ENCODE measurements around the gene ZBTB18.

ZBTB18 gene

GRCh38 chr1:244052016-244052727, 1.1 kb downstream of the ZBTB18 start:
- Histone ChIP-seq H3K36me3 (ENCODE audit: control insufficient read depth, insufficient read depth, low read length) (peaks cover 14% of the 10 kb centered on the region), H3K27me3 (ENCODE audit: control insufficient read depth, insufficient read depth, low read length) (peaks cover 11% of the 10 kb centered on the region; the same call in 1 of the 2 replicates), H3K9me3 (ENCODE audit: control insufficient read depth, insufficient read depth, low read depth, low read length) (no peaks in the 10 kb centered on the region), H3K9ac (ENCODE audit: low read length) (no peak overlapping the region), H3K4me1 (ENCODE audit: control insufficient read depth, insufficient read depth, low read length) (peaks cover 31% of the 10 kb centered on the region), H3K4me3 (ENCODE audit: low read depth, low read length) (0 out of 2 replicates have a peak overlapping the region, but pooled peaks have one; percentile 27), H3K27ac (ENCODE audit: low read depth, low read length) (no peak overlapping the region)

- H3K27ac ChIP-seq (ENCODE audit: low read depth, low read length): no peak overlapping the region
- peaks cover 31% of the 10 kb centered on the region for H3K4me1 ChIP-seq (ENCODE audit: control insufficient read depth, insufficient read depth, low read length)
- no peak overlapping the region for H3K4me3 ChIP-seq (ENCODE audit: low read depth, low read length)
- H3K27me3 ChIP-seq (ENCODE audit: control insufficient read depth, insufficient read depth, low read length): peaks cover 10% of the 10 kb centered on the region; the same call in 1 of the 2 replicates
- H3K36me3 ChIP-seq (ENCODE audit: control insufficient read depth, insufficient read depth, low read length): peaks cover 14% of the 10 kb centered on the region
- H3K9ac ChIP-seq (ENCODE audit: low read length): no peak overlapping the region
- H3K9me3 ChIP-seq (ENCODE audit: control insufficient read depth, insufficient read depth, low read depth, low read length): no peaks in the 10 kb centered on the region
Observed at GRCh38 chr1:244052728-244053312, 1.7 kb downstream of the ZBTB18 start.

GRCh38 chr1:244053831-244054230, 2.7 kb downstream of the ZBTB18 start:
- Histone ChIP-seq H3K9ac (ENCODE audit: low read length) (no peak overlapping the region), H3K27ac (ENCODE audit: low read depth, low read length) (no peak overlapping the region), H3K9me3 (ENCODE audit: control insufficient read depth, insufficient read depth, low read depth, low read length) (no peaks in the 10 kb centered on the region), H3K4me3 (ENCODE audit: low read depth, low read length) (no peak overlapping the region), H3K36me3 (ENCODE audit: control insufficient read depth, insufficient read depth, low read length) (peaks cover 14% of the 10 kb centered on the region), H3K27me3 (ENCODE audit: control insufficient read depth, insufficient read depth, low read length) (peaks cover 10% of the 10 kb centered on the region; the same call in 1 of the 2 replicates), H3K4me1 (ENCODE audit: control insufficient read depth, insufficient read depth, low read length) (peaks cover 31% of the 10 kb centered on the region)

GRCh38 chr1:244054247-244054923, 3.3 kb downstream of the ZBTB18 start:
- Histone ChIP-seq H3K9ac (ENCODE audit: low read length) (no peak overlapping the region), H3K27ac (ENCODE audit: low read depth, low read length) (no peak overlapping the region), H3K9me3 (ENCODE audit: control insufficient read depth, insufficient read depth, low read depth, low read length) (no peaks in the 10 kb centered on the region), H3K36me3 (ENCODE audit: control insufficient read depth, insufficient read depth, low read length) (peaks cover 14% of the 10 kb centered on the region), H3K4me1 (ENCODE audit: control insufficient read depth, insufficient read depth, low read length) (peaks cover 31% of the 10 kb centered on the region), H3K27me3 (ENCODE audit: control insufficient read depth, insufficient read depth, low read length) (peaks cover 10% of the 10 kb centered on the region; the same call in 1 of the 2 replicates), H3K4me3 (ENCODE audit: low read depth, low read length) (no peak overlapping the region)

- Histone ChIP-seq H3K36me3 (ENCODE audit: control insufficient read depth, insufficient read depth, low read length) (peaks cover 14% of the 10 kb centered on the region), H3K4me3 (ENCODE audit: low read depth, low read length) (no peak overlapping the region), H3K9me3 (ENCODE audit: control insufficient read depth, insufficient read depth, low read depth, low read length) (no peaks in the 10 kb centered on the region), H3K27me3 (ENCODE audit: control insufficient read depth, insufficient read depth, low read length) (peaks cover 6% of the 10 kb centered on the region; the same call in 1 of the 2 replicates), H3K9ac (ENCODE audit: low read length) (no peak overlapping the region), H3K4me1 (ENCODE audit: control insufficient read depth, insufficient read depth, low read length) (peaks cover 31% of the 10 kb centered on the region), H3K27ac (ENCODE audit: low read depth, low read length) (no peak overlapping the region)
Observed at GRCh38 chr1:244054924-244055263, 3.8 kb downstream of the ZBTB18 start.

- Histone ChIP-seq H3K9me3 (ENCODE audit: control insufficient read depth, insufficient read depth, low read depth, low read length) (no peaks in the 10 kb centered on the region), H3K27ac (ENCODE audit: low read depth, low read length) (no peak overlapping the region), H3K27me3 (ENCODE audit: control insufficient read depth, insufficient read depth, low read length) (no peaks in the 10 kb centered on the region), H3K4me3 (ENCODE audit: low read depth, low read length) (no peak overlapping the region), H3K9ac (ENCODE audit: low read length) (no peak overlapping the region), H3K36me3 (ENCODE audit: control insufficient read depth, insufficient read depth, low read length) (peaks cover 14% of the 10 kb centered on the region), H3K4me1 (ENCODE audit: control insufficient read depth, insufficient read depth, low read length) (peaks cover 15% of the 10 kb centered on the region)
Observed at GRCh38 chr1:244056577-244056976, 5.5 kb downstream of the ZBTB18 start.

GRCh38 chr1:244057474-244058385, 6.6 kb downstream of the ZBTB18 start:
- Histone ChIP-seq H3K4me3 (ENCODE audit: low read depth, low read length) (no peak overlapping the region), H3K27me3 (ENCODE audit: control insufficient read depth, insufficient read depth, low read length) (no peaks in the 10 kb centered on the region)

GRCh38 chr1:244060117-244060516, 9.0 kb downstream of the ZBTB18 start:
- H3K27me3 ChIP-seq (ENCODE audit: control insufficient read depth, insufficient read depth, low read length): no peaks in the 10 kb centered on the region
- no peak overlapping the region for H3K9ac ChIP-seq (ENCODE audit: low read length)
- H3K36me3 ChIP-seq (ENCODE audit: control insufficient read depth, insufficient read depth, low read length): peaks cover under 1% of the 10 kb centered on the region
- H3K9me3 ChIP-seq (ENCODE audit: control insufficient read depth, insufficient read depth, low read depth, low read length): no peaks in the 10 kb centered on the region
- no peak overlapping the region for H3K27ac ChIP-seq (ENCODE audit: low read depth, low read length)
- H3K4me1 ChIP-seq (ENCODE audit: control insufficient read depth, insufficient read depth, low read length): peaks cover 17% of the 10 kb centered on the region
- H3K4me3 ChIP-seq (ENCODE audit: low read depth, low read length): no peak overlapping the region

More at GRCh38 chr1:244057474-244058385, 6.6 kb downstream of the ZBTB18 start:
- H3K4me1 ChIP-seq (ENCODE audit: control insufficient read depth, insufficient read depth, low read length): peaks cover 15% of the 10 kb centered on the region
- no peak overlapping the region for H3K9ac ChIP-seq (ENCODE audit: low read length)
- peaks cover 14% of the 10 kb centered on the region for H3K36me3 ChIP-seq (ENCODE audit: control insufficient read depth, insufficient read depth, low read length)
- H3K27ac ChIP-seq (ENCODE audit: low read depth, low read length): no peak overlapping the region
- no peaks in the 10 kb centered on the region for H3K9me3 ChIP-seq (ENCODE audit: control insufficient read depth, insufficient read depth, low read depth, low read length)

GRCh38 chr1:244060686-244061085, 9.6 kb downstream of the ZBTB18 start:
- Histone ChIP-seq H3K9me3 (ENCODE audit: control insufficient read depth, insufficient read depth, low read depth, low read length) (no peaks in the 10 kb centered on the region), H3K27ac (ENCODE audit: low read depth, low read length) (no peak overlapping the region), H3K9ac (ENCODE audit: low read length) (no peak overlapping the region)

GRCh38 chr1:244062156-244062725, 11.2 kb downstream of the ZBTB18 start:
- no peaks in the 10 kb centered on the region for H3K36me3 ChIP-seq (ENCODE audit: control insufficient read depth, insufficient read depth, low read length)
- H3K9me3 ChIP-seq (ENCODE audit: control insufficient read depth, insufficient read depth, low read depth, low read length): no peaks in the 10 kb centered on the region
- no peak overlapping the region for H3K9ac ChIP-seq (ENCODE audit: low read length)
- H3K4me1 ChIP-seq (ENCODE audit: control insufficient read depth, insufficient read depth, low read length): peaks cover 16% of the 10 kb centered on the region
- peaks cover 8% of the 10 kb centered on the region; the same call in 1 of the 2 replicates for H3K27me3 ChIP-seq (ENCODE audit: control insufficient read depth, insufficient read depth, low read length)
- no peak overlapping the region for H3K4me3 ChIP-seq (ENCODE audit: low read depth, low read length)
- H3K27ac ChIP-seq (ENCODE audit: low read depth, low read length): no peak overlapping the region

More at GRCh38 chr1:244060686-244061085, 9.6 kb downstream of the ZBTB18 start:
- no peak overlapping the region for H3K4me3 ChIP-seq (ENCODE audit: low read depth, low read length)
- no peaks in the 10 kb centered on the region; the same call in 1 of the 2 replicates for H3K36me3 ChIP-seq (ENCODE audit: control insufficient read depth, insufficient read depth, low read length)
- peaks cover 17% of the 10 kb centered on the region for H3K4me1 ChIP-seq (ENCODE audit: control insufficient read depth, insufficient read depth, low read length)
- H3K27me3 ChIP-seq (ENCODE audit: control insufficient read depth, insufficient read depth, low read length): no peaks in the 10 kb centered on the region

All from HUES6 (cell line).